HG02973 (cell line): ENCODE measurements around the gene MIS12.

ENCODE experiments used
- ATAC-seq: cut with Tn5 transposase; IDR thresholded peaks from one replicate; pipeline ENCODE4 v1.9.1; 2021; ENCODE audit warnings: moderate library complexity; ENCODE audit not compliant: unreplicated experiment

Gene MIS12

DNA sequence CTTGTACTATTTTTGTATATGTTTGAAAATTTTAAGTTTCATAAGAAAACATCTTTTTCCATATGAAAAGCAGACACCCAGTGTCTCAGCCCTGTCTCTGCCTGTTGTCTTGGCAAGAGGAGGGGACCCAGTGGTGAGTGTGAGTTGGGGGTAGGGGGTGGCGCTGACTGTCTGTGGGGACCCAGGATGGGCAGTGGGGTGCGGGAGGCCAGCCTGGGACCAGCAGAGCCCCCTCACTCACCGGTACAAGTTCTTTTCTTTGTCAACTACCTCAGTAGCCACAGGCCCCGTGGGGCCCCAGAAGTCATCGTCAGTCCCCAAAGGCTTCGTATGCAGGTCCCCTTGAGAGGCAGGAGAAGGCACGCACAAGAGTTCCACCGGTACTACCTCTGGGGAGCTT lies 46.2 kb downstream of the MIS12 start:
- ATAC-seq: no peak

GRCh38 chr17:5533486-5534315 lies 47.3 kb downstream of the MIS12 start:
- ATAC-seq: no peak

DNA sequence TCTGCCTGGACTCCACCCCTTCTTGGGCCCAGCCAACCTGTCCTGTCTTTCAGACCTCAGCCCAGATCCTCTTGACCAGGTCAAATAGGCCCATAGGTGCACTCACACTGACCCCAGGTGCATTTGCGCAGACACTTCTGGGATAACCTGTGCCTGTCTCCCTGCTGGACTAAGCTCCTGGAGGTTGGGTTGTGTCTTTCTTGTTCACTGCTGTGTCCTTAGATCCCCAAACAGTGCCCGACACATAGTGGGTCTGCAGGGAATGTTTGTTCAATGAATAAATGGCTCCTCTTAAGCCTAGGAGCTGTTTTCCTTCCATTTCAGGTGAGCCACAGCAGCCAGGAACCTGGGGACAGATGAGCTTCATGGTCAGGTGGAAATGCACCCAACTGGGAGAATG lies 49.1 kb downstream of the MIS12 start:
- ATAC-seq: no peak

- ATAC-seq: no peak
These were observed 50.7 kb downstream of the MIS12 start for GRCh38 chr17:5536866-5537650.

DNA sequence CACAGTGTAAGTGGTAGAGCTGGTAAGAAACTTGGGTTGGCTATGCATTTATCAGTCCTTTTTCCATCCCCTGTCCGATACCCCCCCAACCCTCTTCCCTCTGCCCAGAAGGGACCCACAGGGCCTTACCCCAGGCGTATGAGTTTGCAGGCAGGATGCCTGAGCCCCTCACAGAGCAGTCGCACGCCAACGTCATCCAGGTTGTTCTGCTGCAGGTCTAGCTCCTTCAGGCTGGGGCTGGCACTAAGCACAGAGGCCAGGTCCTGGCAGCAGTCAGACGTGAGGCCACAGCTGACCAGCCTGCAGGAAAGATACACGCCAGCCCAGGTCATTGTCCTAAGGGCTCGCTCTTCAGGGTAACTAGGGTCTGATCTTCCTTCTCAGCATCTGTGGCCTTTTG lies 52.9 kb downstream of the MIS12 start:
- ATAC-seq: no peak

- ATAC-seq: no peak
These were observed 54.0 kb downstream of the MIS12 start for GRCh38 chr17:5540321-5540720.
